Measurements from ENCODE around the gene SUPT3H. TPM values are rescaled to one million over a fixed set of nuclear protein-coding genes. Genes with fewer than 3 reads are reported as not detected.
"Not testable (repeated sequence)": the region's sequence is repeated elsewhere in the genome, so short reads cannot be mapped to it uniquely, and the experiment has no call there.

Gene SUPT3H
- total and polyA plus RNA-seq, 7 donors: 1.7 to 4.3 (median 2.8) TPM

GRCh38 chr6:44897316-44897715 lies 480.4 kb downstream of the SUPT3H start:
- intact Hi-C loops (cut with DNase I): no loop called here
- Histone ChIP-seq H3K9me3 (peaks cover 10% of the 10 kb centered on the region), H3K27ac (no peak overlapping the region), H3K4me3 (no peak overlapping the region), H3K4me1 (no peaks in the 10 kb centered on the region), H3K36me3 (ENCODE audit: insufficient read depth in 1 of 2, low read depth in 1 of 2) (no peaks in the 10 kb centered on the region), H3K27me3 (ENCODE audit: insufficient read depth in 3 of 3, low read length in 2 of 3) (no peaks in the 10 kb centered on the region)
- ATAC-seq (no peak), DNase-seq (no peak)
- no peak for TF ChIP-seq CTCF (IDR thresholded peaks at IDR 0.05)

- intact Hi-C loops (cut with DNase I): no loop called here
- Histone ChIP-seq H3K4me1 (no peaks in the 10 kb centered on the region), H3K4me3 (no peak overlapping the region), H3K27me3 (ENCODE audit: insufficient read depth in 3 of 3, low read length in 2 of 3) (no peaks in the 10 kb centered on the region), H3K27ac (no peak overlapping the region), H3K9me3 (peaks cover 10% of the 10 kb centered on the region), H3K36me3 (ENCODE audit: insufficient read depth in 1 of 2, low read depth in 1 of 2) (no peaks in the 10 kb centered on the region)
- no peak for TF ChIP-seq CTCF (IDR thresholded peaks at IDR 0.05)
- DNase-seq: no peak
- no peak for ATAC-seq
- WGBS, 3 donors: 83 to 87% (median 84%) methylated on average over 4 of the region's 4 CpGs
Measured at GRCh38 chr6:44896701-44897100, 481.0 kb downstream of the SUPT3H start.

GRCh38 chr6:44892579-44892978 lies 485.2 kb downstream of the SUPT3H start:
- no peak for ATAC-seq
- intact Hi-C loops (cut with DNase I): no loop called here
- H3K9me3 ChIP-seq: peaks cover 10% of the 10 kb centered on the region
- H3K4me1 ChIP-seq: no peaks in the 10 kb centered on the region
- H3K27ac ChIP-seq: no peak overlapping the region
- TF ChIP-seq CTCF (IDR thresholded peaks at IDR 0.05): no peak
- no peak for DNase-seq
- no peaks in the 10 kb centered on the region for H3K27me3 ChIP-seq (ENCODE audit: insufficient read depth in 3 of 3, low read length in 2 of 3)
- H3K4me3 ChIP-seq: no peak overlapping the region
- H3K36me3 ChIP-seq (ENCODE audit: insufficient read depth in 1 of 2, low read depth in 1 of 2): no peaks in the 10 kb centered on the region

- intact Hi-C loops (cut with DNase I); H3K4me3 ChIP-seq; ATAC-seq; H3K27me3 ChIP-seq (ENCODE audit: insufficient read depth in 3 of 3, low read length in 2 of 3); H3K9me3 ChIP-seq; H3K4me1 ChIP-seq; H3K36me3 ChIP-seq (ENCODE audit: insufficient read depth in 1 of 2, low read depth in 1 of 2); H3K27ac ChIP-seq; DNase-seq: not testable (repeated sequence)
- whole genome bisulfite sequencing, 3 donors: 61 to 63% (median 63%) methylated on average over 3 of the region's 3 CpGs
Measured at GRCh38 chr6:44879071-44879470, 498.7 kb downstream of the SUPT3H start.

GRCh38 chr6:44876638-44877037 lies 501.1 kb downstream of the SUPT3H start:
- intact Hi-C loops (cut with DNase I); ATAC-seq; H3K4me3 ChIP-seq; H3K4me1 ChIP-seq; DNase-seq; H3K27me3 ChIP-seq (ENCODE audit: insufficient read depth in 3 of 3, low read length in 2 of 3); H3K9me3 ChIP-seq; H3K27ac ChIP-seq; H3K36me3 ChIP-seq (ENCODE audit: insufficient read depth in 1 of 2, low read depth in 1 of 2): not testable (repeated sequence)

- H3K36me3 ChIP-seq (ENCODE audit: insufficient read depth in 1 of 2, low read depth in 1 of 2): no peaks in the 10 kb centered on the region
- H3K4me3 ChIP-seq: no peak overlapping the region
- no peak for TF ChIP-seq CTCF (IDR thresholded peaks at IDR 0.05)
- ATAC-seq (no peak), DNase-seq (no peak)
- no peaks in the 10 kb centered on the region for H3K9me3 ChIP-seq
- intact Hi-C loops (cut with DNase I): no loop called here
- H3K27me3 ChIP-seq (ENCODE audit: insufficient read depth in 3 of 3, low read length in 2 of 3): no peaks in the 10 kb centered on the region
- 92 to 95% (median 94%) methylated on average over 5 of the region's 5 CpGs for WGBS, 3 donors
- no peak overlapping the region for H3K27ac ChIP-seq
- H3K4me1 ChIP-seq: no peaks in the 10 kb centered on the region
Measured at GRCh38 chr6:44869321-44869897, 508.3 kb downstream of the SUPT3H start.

Measured in psoas muscle (tissue), 8 donors.